Liver (tissue), 9 donors: ENCODE data around the gene MUS81. TPM values are rescaled to one million over a fixed set of nuclear protein-coding genes. Genes with fewer than 3 reads are reported as not detected.

Experiments
- DNase-seq: peaks from one replicate; pipeline ENCODE4 v3.0.0-alpha.2; 2017; ENCODE audit warnings: low spot score
- H3K27ac ChIP-seq, 2 donors: one replicate each; pipeline ENCODE4 v1.7.0; 2013; ENCODE audit warnings: inconsistent platforms in 2 of 2, low read length in 2 of 2, control low read depth in 1 of 2, low read depth in 1 of 2, mild to moderate bottlenecking in 1 of 2
- H3K27me3 ChIP-seq, 4 donors: one replicate each; pipeline versions ENCODE4 v1.6.1 to v1.7.0; 2013; ENCODE audit warnings: low read length in 3 of 4, inconsistent platforms in 1 of 4, mild to moderate bottlenecking in 1 of 4, moderate library complexity in 1 of 4; ENCODE audit not compliant: control insufficient read depth in 4 of 4, insufficient read depth in 4 of 4
- H3K36me3 ChIP-seq, 4 donors: one replicate each; pipeline versions ENCODE4 v1.6.1 to v1.7.0; 2013; ENCODE audit warnings: low read length in 3 of 4, mild to moderate bottlenecking in 3 of 4, low read depth in 1 of 4, moderate library complexity in 1 of 4; ENCODE audit not compliant: control insufficient read depth in 4 of 4, insufficient read depth in 3 of 4
- H3K4me1 ChIP-seq, 4 donors: one replicate each; pipeline versions ENCODE4 v1.6.1 to v1.7.0; 2013; ENCODE audit warnings: low read length in 3 of 4, mild to moderate bottlenecking in 3 of 4, moderate library complexity in 1 of 4; ENCODE audit not compliant: control insufficient read depth in 4 of 4, insufficient read depth in 4 of 4
- H3K4me3 ChIP-seq, 3 donors: one replicate each; pipeline versions ENCODE4 v1.6.1 to v1.7.0; 2013; ENCODE audit warnings: low read length in 3 of 3, control low read depth in 1 of 3, low read depth in 1 of 3, mild to moderate bottlenecking in 1 of 3
- H3K9ac ChIP-seq, 2 donors: one replicate each; pipeline ENCODE4 v1.7.0; 2013; ENCODE audit warnings: low read length in 2 of 2, mild to moderate bottlenecking in 2 of 2, moderate library complexity in 2 of 2, control low read depth in 1 of 2, low read depth in 1 of 2
- H3K9me3 ChIP-seq, 4 donors: one replicate each; pipeline versions ENCODE4 v1.6.1 to v1.7.0; 2013; ENCODE audit warnings: low read length in 3 of 4; ENCODE audit not compliant: control insufficient read depth in 4 of 4
- EGR1 ChIP-seq, 2 donors: IDR thresholded peaks; 2 replicates each; pipeline ENCODE4 v1.6.1; 2016 to 2018; ENCODE audit warnings: antibody characterized with exemption in 2 of 2, low read depth in 2 of 2
- FOXA1 ChIP-seq: IDR thresholded peaks from 2 replicates; pipeline ENCODE4 v1.6.1; 2016; ENCODE audit warnings: antibody characterized with exemption
- FOXA2 ChIP-seq: IDR thresholded peaks from 2 replicates; pipeline ENCODE4 v1.6.1; 2016; ENCODE audit warnings: antibody characterized with exemption
- GABPA ChIP-seq, 2 donors: IDR thresholded peaks in 1 of 2; conservative IDR thresholded peaks in 1 of 2; 2 replicates each; pipeline ENCODE4 v1.6.1; 2016; ENCODE audit warnings: antibody characterized with exemption in 2 of 2, mild to moderate bottlenecking in 1 of 2, moderate library complexity in 1 of 2
- HNF4A ChIP-seq, 2 donors: conservative IDR thresholded peaks; 2 replicates each; pipeline ENCODE4 v1.6.1; 2016; ENCODE audit warnings: antibody characterized with exemption in 2 of 2, mild to moderate bottlenecking in 2 of 2
- HNF4G ChIP-seq: IDR thresholded peaks from 2 replicates; pipeline ENCODE4 v1.6.1; 2016; ENCODE audit warnings: antibody characterized with exemption
- NR2F2 ChIP-seq: IDR thresholded peaks from 2 replicates; pipeline ENCODE4 v1.6.1; 2016; ENCODE audit warnings: antibody characterized with exemption
- RAD21 ChIP-seq, 2 donors: IDR thresholded peaks; 2 replicates each; pipeline ENCODE4 v1.6.1; 2016; ENCODE audit warnings: antibody characterized with exemption in 2 of 2, mild to moderate bottlenecking in 2 of 2
- RXRA ChIP-seq, 2 donors: IDR thresholded peaks; 2 replicates each; pipeline ENCODE4 v1.6.1; 2017 to 2018; ENCODE audit warnings: antibody characterized with exemption in 2 of 2, mild to moderate bottlenecking in 1 of 2
- SP1 ChIP-seq: IDR thresholded peaks from 2 replicates; pipeline ENCODE4 v1.6.1; 2018; ENCODE audit warnings: antibody characterized with exemption, mild to moderate bottlenecking
- TAF1 ChIP-seq: conservative IDR thresholded peaks from 2 replicates; pipeline ENCODE4 v1.6.1; 2016; ENCODE audit warnings: antibody characterized with exemption, mild to moderate bottlenecking
- YY1 ChIP-seq: IDR thresholded peaks from 2 replicates; pipeline ENCODE4 v1.6.1; 2016; ENCODE audit warnings: antibody characterized with exemption, mild to moderate bottlenecking
- WGBS: extraction: QIAGEN DNeasy Blood & Tissue Kit; methylation state at CpG from one replicate; pipeline ENCODE4 v1.1.7; 2013; 5-methylcytosine and 5-hydroxymethylcytosine counted together
- polyA plus RNA-seq, 2 donors: library from polyadenylated mRNA; stranded (reverse) in 1 of 2; unstranded in 1 of 2; fragments of 200-250 nt in 1 of 2; fragments of >200 nt in 1 of 2; fragmentation: Nextera tagmentation in 1 of 2; extraction: Ambion mirVana in 1 of 2; gene quantifications; one replicate each; pipeline versions ENCODE4 v1.2.1 to v1.2.3, GENCODE V29; 2013 to 2015
- total RNA-seq, 2 donors: library from RNA; depleted of rRNA; stranded (reverse); fragments of >200 nt; gene quantifications; one replicate each; pipeline ENCODE4 v1.2.3, GENCODE V29; 2014
- TF ChIP-seq, protein P1 (sequence below): fragments of 150-350 bp; IDR thresholded peaks from 2 replicates; pipeline ENCODE4 v1.5.1; 2017; ENCODE audit warnings: improper control_type of control experiment, low read depth, low read length; ENCODE audit not compliant: missing input control
- TF ChIP-seq, protein P2 (sequence below): IDR thresholded peaks from 2 replicates; pipeline ENCODE4 v1.6.1; 2016; ENCODE audit warnings: antibody characterized with exemption
- TF ChIP-seq, protein P3 (sequence below): IDR thresholded peaks from 2 replicates; pipeline ENCODE4 v1.6.1; 2016; ENCODE audit warnings: antibody characterized with exemption
- TF ChIP-seq, protein P4 (sequence below): IDR thresholded peaks from 2 replicates; pipeline ENCODE4 v1.6.1; 2016; ENCODE audit warnings: antibody characterized with exemption
- donor health status: healthy.
- donor health status: healthy.
- donor health status: healthy.
- donor health status: healthy.
- donor health status: healthy.

Gene MUS81
- total and polyA plus RNA-seq, 4 donors, result 11.0 to 24.7 (median 16.5) TPM

DNA sequence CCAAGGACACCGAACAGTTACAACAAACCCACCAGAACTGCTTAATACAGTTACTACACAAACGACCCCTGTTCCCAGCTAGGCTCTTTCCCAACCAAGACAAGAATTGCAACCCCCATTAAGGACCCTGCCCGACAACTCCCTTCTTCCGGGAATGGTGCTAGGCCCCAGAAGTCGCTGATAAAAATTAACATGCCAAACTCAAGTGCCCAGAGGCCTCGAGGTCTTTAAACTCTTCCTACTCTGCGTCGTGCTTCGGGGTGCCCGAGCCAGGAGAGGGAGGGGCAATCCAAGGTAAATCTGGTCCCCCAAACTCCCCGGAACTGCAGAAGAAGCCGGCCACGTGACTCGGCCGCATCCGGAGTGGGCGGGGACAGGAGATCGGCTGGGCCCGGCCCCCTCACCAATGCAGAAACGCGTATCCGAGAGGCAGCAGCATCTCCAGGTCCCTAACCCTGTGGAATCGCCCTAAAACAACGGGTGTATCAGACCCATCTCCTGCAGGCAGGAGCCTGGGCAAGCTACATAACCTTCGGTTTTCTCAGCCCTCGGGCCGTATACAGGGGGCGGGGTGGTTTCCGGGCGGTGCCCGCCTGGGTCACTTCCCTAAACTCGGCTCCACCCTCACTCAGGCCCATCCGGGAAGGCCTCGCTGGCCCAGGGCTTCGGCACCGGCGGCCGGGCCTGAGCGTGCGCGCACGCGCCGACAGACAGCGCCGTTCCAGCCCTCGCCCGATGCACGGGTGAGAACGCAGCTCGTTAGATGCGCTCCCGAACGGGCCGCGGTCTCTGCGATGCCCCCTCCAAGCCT lies 3.3 kb upstream of the MUS81 start:
- Histone ChIP-seq H3K4me3 (peak overlapping the region; percentile 68 to 96 (median 91)), H3K4me1 (peaks cover 10 to 48% (median 31%) of the 10 kb centered on the region in 4 donors), H3K27ac (peak overlapping the region; percentile 90 to 94), H3K9me3 (no peaks in the 10 kb centered on the region), H3K36me3 (peaks cover 13 to 39% (median 20%) of the 10 kb centered on the region in 4 donors), H3K27me3 (no peaks in the 10 kb centered on the region), H3K9ac (peak overlapping the region in 1 of 2 donors; percentile 85)
- DNase-seq, result peak; percentile 79
- WGBS, result 2% methylated on average over 57 of the region's 57 CpGs
- TF ChIP-seq, protein P1, sequence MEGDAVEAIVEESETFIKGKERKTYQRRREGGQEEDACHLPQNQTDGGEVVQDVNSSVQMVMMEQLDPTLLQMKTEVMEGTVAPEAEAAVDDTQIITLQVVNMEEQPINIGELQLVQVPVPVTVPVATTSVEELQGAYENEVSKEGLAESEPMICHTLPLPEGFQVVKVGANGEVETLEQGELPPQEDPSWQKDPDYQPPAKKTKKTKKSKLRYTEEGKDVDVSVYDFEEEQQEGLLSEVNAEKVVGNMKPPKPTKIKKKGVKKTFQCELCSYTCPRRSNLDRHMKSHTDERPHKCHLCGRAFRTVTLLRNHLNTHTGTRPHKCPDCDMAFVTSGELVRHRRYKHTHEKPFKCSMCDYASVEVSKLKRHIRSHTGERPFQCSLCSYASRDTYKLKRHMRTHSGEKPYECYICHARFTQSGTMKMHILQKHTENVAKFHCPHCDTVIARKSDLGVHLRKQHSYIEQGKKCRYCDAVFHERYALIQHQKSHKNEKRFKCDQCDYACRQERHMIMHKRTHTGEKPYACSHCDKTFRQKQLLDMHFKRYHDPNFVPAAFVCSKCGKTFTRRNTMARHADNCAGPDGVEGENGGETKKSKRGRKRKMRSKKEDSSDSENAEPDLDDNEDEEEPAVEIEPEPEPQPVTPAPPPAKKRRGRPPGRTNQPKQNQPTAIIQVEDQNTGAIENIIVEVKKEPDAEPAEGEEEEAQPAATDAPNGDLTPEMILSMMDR, result no peak
- TF ChIP-seq TAF1 (no peak), RAD21 (IDR thresholded peaks at IDR 0.05) (peak in 1 of 2 donors; percentile 12), NR2F2 (no peak), YY1 (no peak), RXRA (IDR thresholded peaks at IDR 0.05) (peak in 1 of 2 donors; percentile 8), EGR1 (IDR thresholded peaks at IDR 0.05; ENCODE audit: low read depth in 2 of 2) (no peak), GABPA (IDR thresholded peaks at IDR 0.05 in 1 of 2, conservative IDR thresholded peaks at IDR 0.05 in 1 of 2) (peak; percentile 58 to 86)
- TF ChIP-seq, protein P2, sequence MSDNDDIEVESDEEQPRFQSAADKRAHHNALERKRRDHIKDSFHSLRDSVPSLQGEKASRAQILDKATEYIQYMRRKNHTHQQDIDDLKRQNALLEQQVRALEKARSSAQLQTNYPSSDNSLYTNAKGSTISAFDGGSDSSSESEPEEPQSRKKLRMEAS, result no peak
- TF ChIP-seq, protein P3, sequence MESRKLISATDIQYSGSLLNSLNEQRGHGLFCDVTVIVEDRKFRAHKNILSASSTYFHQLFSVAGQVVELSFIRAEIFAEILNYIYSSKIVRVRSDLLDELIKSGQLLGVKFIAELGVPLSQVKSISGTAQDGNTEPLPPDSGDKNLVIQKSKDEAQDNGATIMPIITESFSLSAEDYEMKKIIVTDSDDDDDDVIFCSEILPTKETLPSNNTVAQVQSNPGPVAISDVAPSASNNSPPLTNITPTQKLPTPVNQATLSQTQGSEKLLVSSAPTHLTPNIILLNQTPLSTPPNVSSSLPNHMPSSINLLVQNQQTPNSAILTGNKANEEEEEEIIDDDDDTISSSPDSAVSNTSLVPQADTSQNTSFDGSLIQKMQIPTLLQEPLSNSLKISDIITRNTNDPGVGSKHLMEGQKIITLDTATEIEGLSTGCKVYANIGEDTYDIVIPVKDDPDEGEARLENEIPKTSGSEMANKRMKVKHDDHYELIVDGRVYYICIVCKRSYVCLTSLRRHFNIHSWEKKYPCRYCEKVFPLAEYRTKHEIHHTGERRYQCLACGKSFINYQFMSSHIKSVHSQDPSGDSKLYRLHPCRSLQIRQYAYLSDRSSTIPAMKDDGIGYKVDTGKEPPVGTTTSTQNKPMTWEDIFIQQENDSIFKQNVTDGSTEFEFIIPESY, result no peak

DNA sequence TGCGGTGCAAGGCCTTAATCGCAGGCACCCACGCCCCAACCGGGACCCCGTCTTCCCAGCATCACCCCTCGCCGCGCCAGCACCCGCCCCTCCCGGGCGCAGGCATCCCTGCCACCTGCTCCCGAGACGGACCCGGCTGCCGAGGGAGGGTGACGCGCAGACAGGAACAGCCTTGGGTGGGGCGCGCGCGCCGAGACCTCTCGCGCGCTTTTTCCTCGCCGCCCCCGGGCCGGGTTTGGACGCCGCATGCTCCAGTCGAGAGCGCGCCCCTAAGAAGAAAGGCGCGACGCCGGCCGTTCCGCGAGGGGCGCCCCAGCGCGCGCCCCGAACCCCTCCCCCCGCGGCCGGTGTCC lies 2.8 kb upstream of the MUS81 start:
- peak overlapping the region in 1 of 2 donors; percentile 85 for H3K9ac ChIP-seq
- peak overlapping the region; percentile 68 to 96 (median 91) for H3K4me3 ChIP-seq
- H3K4me1 ChIP-seq, result peaks cover 10 to 48% (median 32%) of the 10 kb centered on the region in 4 donors
- peak; percentile 83 for DNase-seq
- H3K36me3 ChIP-seq, result peaks cover 9 to 35% (median 21%) of the 10 kb centered on the region in 4 donors
- under 1% methylated on average over 49 of the region's 49 CpGs for WGBS
- H3K9me3 ChIP-seq, result no peaks in the 10 kb centered on the region
- peak overlapping the region; percentile 90 to 94 for H3K27ac ChIP-seq
- H3K27me3 ChIP-seq, result no peaks in the 10 kb centered on the region
- TF ChIP-seq, protein P1, result no peak
- no peak for TF ChIP-seq RXRA (IDR thresholded peaks at IDR 0.05)
- TF ChIP-seq GABPA (IDR thresholded peaks at IDR 0.05 in 1 of 2, conservative IDR thresholded peaks at IDR 0.05 in 1 of 2), result no peak
- TF ChIP-seq, protein P2, result no peak
- TF ChIP-seq SP1, result no peak
- no peak for TF ChIP-seq YY1
- TF ChIP-seq, protein P3, result no peak
- TF ChIP-seq, protein P4, sequence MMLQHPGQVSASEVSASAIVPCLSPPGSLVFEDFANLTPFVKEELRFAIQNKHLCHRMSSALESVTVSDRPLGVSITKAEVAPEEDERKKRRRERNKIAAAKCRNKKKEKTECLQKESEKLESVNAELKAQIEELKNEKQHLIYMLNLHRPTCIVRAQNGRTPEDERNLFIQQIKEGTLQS, result no peak
- no peak for TF ChIP-seq HNF4G
- no peak for TF ChIP-seq HNF4A (conservative IDR thresholded peaks at IDR 0.05)
- no peak for TF ChIP-seq EGR1 (IDR thresholded peaks at IDR 0.05; ENCODE audit: low read depth in 2 of 2)
- no peak for TF ChIP-seq FOXA2
- no peak for TF ChIP-seq FOXA1
- TF ChIP-seq TAF1, result no peak
- TF ChIP-seq RAD21 (IDR thresholded peaks at IDR 0.05), result no peak
